ENCODE measurements around the gene KCNH3. TPM values are rescaled to one million over a fixed set of nuclear protein-coding genes. Genes with fewer than 3 reads are reported as not detected.

KCNH3 gene
- total and polyA plus RNA-seq, 10 of the 15 experiments (the other 5 are each of a cell fraction or from before 2014, with no cell fraction given), result 0.03 to 0.45 (median 0.08) TPM; not detected in 5

GRCh38 chr12:49557187-49557916 is 18.5 kb downstream of the KCNH3 start:
- Histone ChIP-seq H2AFZ (ENCODE audit: control insufficient read depth, low read depth, low read length) (no peak overlapping the region), H3K79me2 (ENCODE audit: control insufficient read depth, insufficient read depth, low read length) (no peaks in the 10 kb centered on the region), H3K4me2 (ENCODE audit: control insufficient read depth, insufficient read depth) (no peak overlapping the region), H4K20me1 (ENCODE audit: control insufficient read depth, insufficient read depth) (no peaks in the 10 kb centered on the region), H3K27ac (ENCODE audit: control insufficient read depth, insufficient read depth) (no peak overlapping the region), H3K36me3 (ENCODE audit: control insufficient read depth in 2 of 2, insufficient read depth in 2 of 2, low read length in 1 of 2) (peaks cover 12 to 21% of the 10 kb centered on the region in 2 experiments), H3K27me3 (replicated peaks in 1 of 2; ENCODE audit: control insufficient read depth in 2 of 2, insufficient read depth in 2 of 2, low read length in 1 of 2) (no peaks in the 10 kb centered on the region; a peak in 1 of 4 replicates), H3K4me3 (no peak overlapping the region), H3K4me1 (ENCODE audit: control insufficient read depth, insufficient read depth, low read length) (no peaks in the 10 kb centered on the region), H3K9ac (ENCODE audit: control insufficient read depth, insufficient read depth, low read length) (no peak overlapping the region), H3K9me3 (replicated peaks; ENCODE audit: control insufficient read depth, insufficient read depth, low read length) (no peaks in the 10 kb centered on the region)
- TF ChIP-seq POLR2A (IDR thresholded peaks at IDR 0.05; ENCODE audit: low read depth, low read length) (peak; percentile 66), ASH2L (IDR thresholded peaks at IDR 0.05; ENCODE audit: borderline replicate concordance, low read depth) (no peak)
- FAIRE-seq, result no peak
- 77% methylated on average over 17 of the region's 18 CpGs for WGBS (ENCODE audit: insufficient coverage, insufficient replicate concordance, low lambda C conversion rate, missing lambda C conversion rate)
- ChIA-PET CTCF (no interaction called here), SMC1A (ENCODE audit: uncharacterized antibody, unreplicated experiment) (no interaction called here), POLR2A (no interaction called here), RAD21 (ENCODE audit: unreplicated experiment) (no interaction called here)
- in situ Hi-C loops (cut with MboI) (no loop called here), intact Hi-C loops (cut with micrococcal nuclease; ENCODE audit: unreplicated experiment) (no loop called here)
- no peak for ATAC-seq
- DNase-seq (ENCODE audit: low read depth, low spot score), result no peak
- BruUV-seq (replicated peaks), result no TSS peak

- Histone ChIP-seq H3K4me1 (ENCODE audit: control insufficient read depth, insufficient read depth, low read length) (no peaks in the 10 kb centered on the region), H2AFZ (ENCODE audit: control insufficient read depth, low read depth, low read length) (no peak overlapping the region), H3K36me3 (ENCODE audit: control insufficient read depth in 2 of 2, insufficient read depth in 2 of 2, low read length in 1 of 2) (peaks cover 16 to 23% of the 10 kb centered on the region in 2 experiments), H3K27ac (ENCODE audit: control insufficient read depth, insufficient read depth) (no peak overlapping the region), H4K20me1 (ENCODE audit: control insufficient read depth, insufficient read depth) (no peaks in the 10 kb centered on the region), H3K4me3 (no peak overlapping the region), H3K4me2 (ENCODE audit: control insufficient read depth, insufficient read depth) (no peak overlapping the region), H3K27me3 (replicated peaks in 1 of 2; ENCODE audit: control insufficient read depth in 2 of 2, insufficient read depth in 2 of 2, low read length in 1 of 2) (no peaks in the 10 kb centered on the region), H3K9me3 (replicated peaks; ENCODE audit: control insufficient read depth, insufficient read depth, low read length) (no peaks in the 10 kb centered on the region), H3K79me2 (ENCODE audit: control insufficient read depth, insufficient read depth, low read length) (no peaks in the 10 kb centered on the region), H3K9ac (ENCODE audit: control insufficient read depth, insufficient read depth, low read length) (no peak overlapping the region)
- in situ Hi-C loops (cut with MboI) (no loop called here), intact Hi-C loops (cut with micrococcal nuclease; ENCODE audit: unreplicated experiment) (no loop called here)
- DNase-seq (ENCODE audit: low read depth, low spot score) (no peak), FAIRE-seq (no peak), ATAC-seq (no peak)
- POLR2A ChIA-PET, result no interaction called here
- TF ChIP-seq SKIL (IDR thresholded peaks at IDR 0.05; ENCODE audit: low read depth, poor library complexity, severe bottlenecking) (no peak), CTCF (IDR thresholded peaks at IDR 0.05 in 2 of 3, conservative IDR thresholded peaks at IDR 0.05 in 1 of 3; ENCODE audit: control insufficient read depth in 2 of 3, extremely low read depth in 1 of 3, insufficient read depth in 1 of 3, low read depth in 3 of 3, low read length in 3 of 3) (peak in 2 of 3 experiments; percentile 11 to 17; a peak in 1 of 6 replicates)
- WGBS (ENCODE audit: insufficient coverage, insufficient replicate concordance, low lambda C conversion rate, missing lambda C conversion rate), result 86% methylated on average over 7 of the region's 7 CpGs
- CTCF ChIA-PET, result interaction anchor here (1.1 kb wide), 1 partner anchor 199 kb away, joined by 7 read pairs; no protein-coding TSS in a partner anchor
- SMC1A ChIA-PET (ENCODE audit: uncharacterized antibody, unreplicated experiment), result no interaction called here
- no TSS peak for BruUV-seq (replicated peaks)
- RAD21 ChIA-PET (ENCODE audit: unreplicated experiment), result no interaction called here
Measured at GRCh38 chr12:49557917-49558215, 19.0 kb downstream of the KCNH3 start.
